ENCODE measurements around the gene MVK.

Gene MVK

DNA sequence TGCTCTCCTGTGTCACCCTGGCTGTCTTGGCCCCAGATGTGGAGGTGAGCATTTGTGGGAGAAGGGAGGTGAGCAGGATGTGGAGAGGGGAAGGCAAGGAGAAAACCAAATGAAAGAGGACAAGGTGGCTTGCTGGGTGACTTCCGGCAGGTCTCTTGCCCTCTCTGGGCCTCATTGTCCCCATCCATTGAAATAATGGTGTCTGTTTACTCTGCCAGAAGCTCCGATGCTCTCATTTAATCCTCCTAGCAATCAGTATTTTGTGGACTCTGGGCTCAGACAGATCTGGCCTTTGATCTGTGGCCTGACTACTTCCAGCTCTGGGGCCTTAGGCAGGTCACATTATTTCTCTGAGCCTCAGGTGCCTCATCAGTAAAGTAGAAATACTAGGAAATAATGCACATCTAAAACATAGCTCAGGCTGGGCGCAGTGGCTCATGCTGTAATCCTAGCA, 30.6 kb downstream of the MVK start:
- no peak for TF ChIP-seq CTCF (IDR thresholded peaks at IDR 0.05; ENCODE audit: insufficient read depth, low read depth, low read length, missing control alignments)
- no peak overlapping the region for H3K4me3 ChIP-seq (ENCODE audit: low read length)
- no peak for DNase-seq (ENCODE audit: low read depth)

GRCh38 chr12:109605016-109605415, 31.4 kb downstream of the MVK start:
- no peak for DNase-seq (ENCODE audit: low read depth)
- TF ChIP-seq CTCF (IDR thresholded peaks at IDR 0.05; ENCODE audit: insufficient read depth, low read depth, low read length, missing control alignments) = no peak
- no peak overlapping the region for H3K4me3 ChIP-seq (ENCODE audit: low read length)

GRCh38 chr12:109605599-109606228, 32.1 kb downstream of the MVK start:
- no peak for TF ChIP-seq CTCF (IDR thresholded peaks at IDR 0.05; ENCODE audit: insufficient read depth, low read depth, low read length, missing control alignments)
- no peak for DNase-seq (ENCODE audit: low read depth)
- H3K4me3 ChIP-seq (ENCODE audit: low read length) = no peak overlapping the region

GRCh38 chr12:109606320-109607028, 32.9 kb downstream of the MVK start:
- no peak for TF ChIP-seq CTCF (IDR thresholded peaks at IDR 0.05; ENCODE audit: insufficient read depth, low read depth, low read length, missing control alignments)
- no peak for DNase-seq (ENCODE audit: low read depth)
- no peak overlapping the region for H3K4me3 ChIP-seq (ENCODE audit: low read length)

GRCh38 chr12:109607618-109608017, 34.0 kb downstream of the MVK start:
- H3K4me3 ChIP-seq (ENCODE audit: low read length) = no peak overlapping the region
- TF ChIP-seq CTCF (IDR thresholded peaks at IDR 0.05; ENCODE audit: insufficient read depth, low read depth, low read length, missing control alignments) = no peak
- DNase-seq (ENCODE audit: low read depth) = no peak

DNA sequence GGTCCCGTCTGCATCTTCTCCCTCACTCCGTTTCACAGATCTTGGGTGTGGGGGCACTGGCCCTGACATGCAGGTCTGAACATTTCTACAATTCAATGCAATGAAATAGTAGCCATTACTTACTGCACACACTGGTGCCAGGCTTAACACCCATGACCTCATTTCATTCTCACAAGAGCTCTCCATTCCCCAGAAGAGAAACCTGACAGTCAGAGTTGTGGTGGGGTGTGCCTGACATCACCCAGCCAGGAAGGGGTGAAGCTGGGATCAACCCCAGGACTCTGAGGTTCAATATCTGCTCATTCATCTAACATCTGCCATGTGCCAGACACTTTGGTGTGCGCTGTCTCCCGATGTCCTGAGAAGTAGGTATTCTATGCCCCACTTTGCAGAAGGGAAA, 34.7 kb downstream of the MVK start:
- no peak overlapping the region for H3K4me3 ChIP-seq (ENCODE audit: low read length)
- no peak for TF ChIP-seq CTCF (IDR thresholded peaks at IDR 0.05; ENCODE audit: insufficient read depth, low read depth, low read length, missing control alignments)
- DNase-seq (ENCODE audit: low read depth) = no peak

GRCh38 chr12:109608793-109609192, 35.2 kb downstream of the MVK start:
- no peak overlapping the region for H3K4me3 ChIP-seq (ENCODE audit: low read length)
- no peak for DNase-seq (ENCODE audit: low read depth)
- no peak for TF ChIP-seq CTCF (IDR thresholded peaks at IDR 0.05; ENCODE audit: insufficient read depth, low read depth, low read length, missing control alignments)
